SW480 (cell line): ENCODE measurements around the gene C16orf54.
"Not testable (repeated sequence)": the region's sequence is repeated elsewhere in the genome, so short reads cannot be mapped to it uniquely, and the experiment has no call there.

Experiments
- DNase-seq: peaks from one replicate; pipeline ENCODE4 v3.0.0-alpha.2; 2016; ENCODE audit warnings: low spot score

C16orf54 gene

GRCh38 chr16:29708917-29709600 lies 36.7 kb downstream of the C16orf54 start:
- DNase-seq = no peak

DNA sequence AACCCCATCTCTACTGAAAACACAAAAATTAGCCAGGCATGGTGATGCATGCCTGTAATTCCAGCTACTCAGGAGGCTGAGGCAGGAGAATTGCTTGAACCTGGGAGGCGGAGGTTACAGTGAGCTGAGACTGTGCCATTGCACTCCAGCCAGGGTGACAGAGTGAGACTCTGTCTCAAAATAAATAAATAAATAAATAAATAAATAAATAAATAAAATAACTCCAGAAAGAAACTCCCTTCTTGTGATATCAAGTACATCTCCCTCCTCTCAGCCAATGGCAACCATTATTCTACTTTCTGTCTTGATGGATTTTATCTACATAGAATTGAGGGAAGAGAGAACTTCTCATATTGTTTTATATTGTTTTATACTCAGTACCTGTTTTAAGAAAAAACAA lies 38.6 kb downstream of the C16orf54 start:
- not testable (repeated sequence) for DNase-seq

DNA sequence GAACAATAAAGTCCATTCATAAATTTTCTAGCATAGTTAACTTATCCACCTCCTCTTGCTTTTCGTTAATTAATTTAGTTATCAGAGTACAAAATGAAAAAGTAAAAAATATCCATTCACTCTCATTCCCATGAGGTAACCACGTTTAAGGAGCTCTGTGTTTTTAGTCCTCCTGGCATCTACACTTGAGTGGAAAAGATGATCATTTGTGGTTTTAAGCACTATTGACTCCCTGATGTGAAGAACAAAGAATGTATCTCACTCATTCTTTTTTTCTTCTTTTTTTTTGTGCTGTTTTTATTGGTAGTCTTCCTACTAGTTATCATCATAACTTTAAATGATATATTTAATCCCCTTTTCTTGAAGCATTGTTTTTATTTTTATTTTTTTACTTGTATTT lies 40.8 kb downstream of the C16orf54 start:
- no peak for DNase-seq

DNA sequence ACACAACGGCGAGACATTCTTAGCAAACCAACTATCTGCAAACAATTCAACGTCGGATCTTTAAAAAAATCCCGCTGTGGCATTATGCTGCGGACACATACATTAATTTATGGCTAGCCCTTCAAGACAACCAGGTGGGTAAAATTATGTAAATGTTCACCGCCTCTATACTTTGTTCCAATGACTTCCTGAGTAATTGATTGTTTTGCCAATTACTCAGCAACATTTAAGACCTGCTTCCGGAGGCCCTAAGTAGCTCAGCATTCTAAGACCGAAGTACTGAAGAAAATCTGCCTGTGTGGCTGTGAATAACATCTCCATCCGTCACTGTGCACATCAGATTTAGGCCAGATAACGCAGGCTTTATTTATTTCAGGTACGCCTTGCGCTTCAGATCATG lies 43.5 kb downstream of the C16orf54 start:
- no peak for DNase-seq

DNA sequence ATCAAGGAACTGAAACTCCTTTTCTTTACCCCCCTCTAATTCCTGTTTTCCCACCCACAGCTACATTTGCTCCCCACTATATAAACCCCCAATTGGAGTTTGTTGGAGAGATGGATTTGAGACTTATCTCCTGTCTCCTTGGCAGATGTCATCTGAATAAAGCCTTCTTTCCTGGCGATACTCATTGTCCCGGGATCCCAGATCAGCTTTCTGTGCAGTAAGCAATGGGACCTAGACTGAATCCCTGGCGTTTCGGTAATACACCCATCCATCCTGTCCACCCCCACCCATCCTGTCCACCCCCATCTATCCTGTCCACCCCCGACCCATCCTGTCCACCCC lies 44.6 kb downstream of the C16orf54 start:
- no peak for DNase-seq

- peak; percentile 75 for DNase-seq
Observed at GRCh38 chr16:29700253-29700987, 45.4 kb downstream of the C16orf54 start.

DNA sequence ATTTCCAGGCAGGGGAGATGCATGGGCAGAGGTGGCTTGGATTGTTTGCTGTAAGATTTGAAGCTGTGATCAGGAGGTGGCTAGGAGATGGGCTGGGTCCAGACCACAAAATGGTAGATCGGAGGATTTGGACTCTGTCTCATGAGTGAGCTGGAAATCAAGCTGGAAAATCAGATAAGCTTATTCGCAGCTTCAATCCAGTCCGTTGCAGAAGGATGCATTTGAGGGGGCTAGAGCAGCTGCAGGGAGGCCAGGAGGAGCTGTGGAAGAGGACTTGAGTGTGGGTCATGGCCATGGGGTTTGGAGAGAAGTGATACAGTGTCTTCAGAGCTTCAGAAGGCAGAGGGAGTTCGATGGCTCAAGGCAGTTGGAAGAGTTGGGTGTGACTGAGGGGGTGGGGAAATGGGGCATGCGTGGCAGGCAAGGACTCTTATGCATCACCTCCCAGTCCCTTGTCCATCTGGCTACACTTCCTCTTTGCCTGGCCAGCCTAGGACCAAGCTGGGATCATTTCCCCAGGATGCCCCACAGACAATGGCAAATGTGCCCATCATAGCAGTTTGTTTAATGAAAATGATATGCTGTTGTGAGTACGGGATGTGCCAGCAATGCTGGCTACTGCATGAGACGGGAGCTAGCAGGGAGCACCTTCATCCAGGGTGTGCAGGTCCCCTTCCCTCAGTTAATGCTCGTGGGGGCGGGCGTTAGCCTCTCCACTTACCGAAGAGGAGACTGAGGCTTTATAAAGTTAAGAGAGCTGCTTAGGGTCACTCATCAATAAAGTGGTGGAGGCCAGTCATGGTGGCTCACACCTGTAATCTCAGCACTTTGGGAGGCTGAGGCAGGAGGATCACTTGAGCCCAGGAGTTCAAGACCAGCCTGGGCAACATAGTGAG lies 46.2 kb downstream of the C16orf54 start:
- DNase-seq = no peak

DNA sequence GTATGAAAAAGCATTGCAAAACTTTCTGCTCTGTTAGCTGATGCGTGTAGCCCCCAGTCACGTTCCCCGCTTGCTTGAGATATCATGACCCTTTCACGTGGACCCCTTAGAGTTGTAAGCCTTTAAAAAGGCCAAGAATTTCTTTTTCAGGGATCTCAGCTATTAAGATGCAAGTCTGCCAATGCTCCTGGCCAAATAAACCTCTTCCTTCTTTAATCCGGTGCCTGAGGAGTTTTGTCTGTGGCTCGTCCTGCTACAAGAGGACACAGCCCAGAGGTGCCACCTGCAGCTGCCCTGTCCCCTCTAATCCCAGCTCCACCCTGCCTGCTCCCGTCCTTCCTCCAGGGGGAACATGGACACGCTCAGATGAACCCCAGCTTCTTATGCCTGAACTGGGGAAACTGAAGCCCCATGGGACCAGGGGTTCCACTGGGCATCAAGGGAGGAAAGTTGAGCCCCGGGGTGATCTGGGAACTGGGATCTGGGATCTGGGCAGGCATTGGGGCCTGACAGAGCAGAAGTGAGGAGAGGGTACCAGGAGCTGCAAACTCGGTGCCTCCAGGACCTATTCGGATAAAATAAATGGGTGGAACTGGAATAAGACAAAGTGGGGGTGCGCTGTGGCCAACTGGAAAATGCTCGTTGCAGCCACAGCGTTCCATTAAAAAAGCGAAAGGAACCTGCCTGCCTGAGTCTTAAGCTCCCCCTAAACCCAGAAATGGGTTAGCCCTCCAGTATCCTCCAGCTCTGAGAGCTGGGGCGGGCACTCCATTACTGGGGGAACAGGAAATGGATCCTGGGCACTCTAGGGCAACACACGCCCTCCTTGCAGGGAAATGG lies 47.1 kb downstream of the C16orf54 start:
- no peak for DNase-seq

GRCh38 chr16:29698042-29698441 lies 47.7 kb downstream of the C16orf54 start:
- DNase-seq = no peak

DNA sequence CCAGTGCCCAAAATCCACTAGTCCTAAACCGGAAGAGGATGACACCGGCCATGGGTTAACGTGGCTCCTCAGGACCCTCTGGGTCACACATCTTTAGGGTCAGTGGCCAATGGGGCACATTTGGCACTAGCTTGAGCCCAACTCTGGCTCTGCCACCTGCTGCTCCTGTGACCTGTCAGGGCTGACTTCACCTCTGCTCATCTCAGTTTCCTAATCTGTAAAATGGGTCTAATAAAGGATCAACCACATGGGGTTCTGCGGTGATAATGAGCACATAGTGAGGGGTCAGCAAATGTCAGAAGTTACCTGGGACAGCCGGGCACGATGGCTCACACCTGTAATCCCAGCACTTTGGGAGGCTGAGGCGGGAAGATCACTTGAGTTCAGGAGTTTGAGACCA lies 48.4 kb downstream of the C16orf54 start:
- DNase-seq = no peak

- DNase-seq = no peak
Observed at GRCh38 chr16:29696881-29697331, 48.9 kb downstream of the C16orf54 start.

DNA sequence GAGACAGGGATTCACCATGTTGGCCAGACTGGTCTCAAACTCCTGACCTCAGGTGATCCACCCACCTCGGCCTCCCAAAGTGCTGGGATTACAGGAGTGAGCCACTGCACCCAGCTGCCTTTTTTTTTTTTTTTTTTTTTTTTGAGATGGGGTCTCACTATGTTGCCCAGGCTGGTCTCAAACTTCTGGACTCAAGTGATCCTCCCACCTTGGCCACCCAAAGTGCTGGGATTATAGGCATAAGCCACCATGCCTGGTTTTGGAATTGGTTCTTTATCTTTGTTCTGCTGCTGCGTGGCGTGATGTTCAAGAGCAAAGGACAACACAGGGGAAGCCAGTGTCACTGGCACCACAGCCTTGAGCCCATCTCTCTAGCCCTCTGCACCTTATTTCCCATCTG lies 50.1 kb downstream of the C16orf54 start:
- DNase-seq = not testable (repeated sequence)

- no peak for DNase-seq
Observed at GRCh38 chr16:29694384-29695195, 51.2 kb downstream of the C16orf54 start.

DNA sequence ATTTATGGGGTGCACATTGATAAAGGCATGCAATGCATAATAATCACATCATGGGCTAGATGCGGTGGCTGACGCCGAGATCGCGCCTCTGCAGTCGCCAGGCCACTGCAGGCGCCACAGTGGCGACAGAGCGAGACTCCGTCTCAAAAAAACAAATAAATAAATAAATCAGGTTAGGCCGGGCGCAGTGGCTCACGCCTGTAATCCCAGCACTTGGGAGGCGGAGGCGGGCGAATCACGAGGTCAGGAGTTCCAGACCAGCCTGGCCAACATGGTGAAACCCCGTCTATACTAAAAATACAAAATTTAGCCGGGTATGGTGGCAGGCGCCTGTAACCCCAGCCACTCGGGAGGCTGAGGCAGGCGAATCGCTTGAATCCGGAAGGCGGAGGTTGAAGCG lies 53.2 kb downstream of the C16orf54 start:
- not testable (repeated sequence) for DNase-seq
